ENCODE measurements around the gene TTLL11. TPM values are rescaled to one million over a fixed set of nuclear protein-coding genes. Genes with fewer than 3 reads are reported as not detected.

The TTLL11 gene
- total and polyA plus RNA-seq, 2 experiments from 2014 or later = 0.57 to 1.4 TPM

- TF ChIP-seq, protein P1, sequence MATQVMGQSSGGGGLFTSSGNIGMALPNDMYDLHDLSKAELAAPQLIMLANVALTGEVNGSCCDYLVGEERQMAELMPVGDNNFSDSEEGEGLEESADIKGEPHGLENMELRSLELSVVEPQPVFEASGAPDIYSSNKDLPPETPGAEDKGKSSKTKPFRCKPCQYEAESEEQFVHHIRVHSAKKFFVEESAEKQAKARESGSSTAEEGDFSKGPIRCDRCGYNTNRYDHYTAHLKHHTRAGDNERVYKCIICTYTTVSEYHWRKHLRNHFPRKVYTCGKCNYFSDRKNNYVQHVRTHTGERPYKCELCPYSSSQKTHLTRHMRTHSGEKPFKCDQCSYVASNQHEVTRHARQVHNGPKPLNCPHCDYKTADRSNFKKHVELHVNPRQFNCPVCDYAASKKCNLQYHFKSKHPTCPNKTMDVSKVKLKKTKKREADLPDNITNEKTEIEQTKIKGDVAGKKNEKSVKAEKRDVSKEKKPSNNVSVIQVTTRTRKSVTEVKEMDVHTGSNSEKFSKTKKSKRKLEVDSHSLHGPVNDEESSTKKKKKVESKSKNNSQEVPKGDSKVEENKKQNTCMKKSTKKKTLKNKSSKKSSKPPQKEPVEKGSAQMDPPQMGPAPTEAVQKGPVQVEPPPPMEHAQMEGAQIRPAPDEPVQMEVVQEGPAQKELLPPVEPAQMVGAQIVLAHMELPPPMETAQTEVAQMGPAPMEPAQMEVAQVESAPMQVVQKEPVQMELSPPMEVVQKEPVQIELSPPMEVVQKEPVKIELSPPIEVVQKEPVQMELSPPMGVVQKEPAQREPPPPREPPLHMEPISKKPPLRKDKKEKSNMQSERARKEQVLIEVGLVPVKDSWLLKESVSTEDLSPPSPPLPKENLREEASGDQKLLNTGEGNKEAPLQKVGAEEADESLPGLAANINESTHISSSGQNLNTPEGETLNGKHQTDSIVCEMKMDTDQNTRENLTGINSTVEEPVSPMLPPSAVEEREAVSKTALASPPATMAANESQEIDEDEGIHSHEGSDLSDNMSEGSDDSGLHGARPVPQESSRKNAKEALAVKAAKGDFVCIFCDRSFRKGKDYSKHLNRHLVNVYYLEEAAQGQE (IDR thresholded peaks at IDR 0.05; ENCODE audit: unreplicated experiment) = no peak
- TF ChIP-seq JUNB (IDR thresholded peaks at IDR 0.05; ENCODE audit: unreplicated experiment) (no peak), STAT1 (IDR thresholded peaks at IDR 0.05; ENCODE audit: unreplicated experiment) (no peak)
These were observed 261.2 kb downstream of the TTLL11 start (continued) for GRCh38 chr9:121831869-121832268.

- no peaks in the 10 kb centered on the region for H3K36me3 ChIP-seq (ENCODE audit: insufficient read depth)
- H3K9me2 ChIP-seq (ENCODE audit: insufficient read depth) = no peaks in the 10 kb centered on the region
- H4K20me1 ChIP-seq (replicated peaks; ENCODE audit: insufficient read depth) = no peaks in the 10 kb centered on the region
- H3K4me3 Mint-ChIP-seq = no peak overlapping the region
- DNase-seq (ENCODE audit: low spot score) (no peak), ATAC-seq (no peak)
- H3K79me2 ChIP-seq (replicated peaks; ENCODE audit: insufficient read depth) = no peaks in the 10 kb centered on the region
- no peak overlapping the region for H2AFZ ChIP-seq
- peaks cover 5% of the 10 kb centered on the region for H3K27me3 Mint-ChIP-seq (ENCODE audit: insufficient read depth, low read depth, poor library complexity)
- no peaks in the 10 kb centered on the region for H3K36me3 Mint-ChIP-seq (ENCODE audit: low read depth)
- peaks cover 2% of the 10 kb centered on the region; the same call in 1 of the 2 replicates for H3K4me1 ChIP-seq (ENCODE audit: insufficient read depth)
- H3K9me3 Mint-ChIP-seq = no peaks in the 10 kb centered on the region
- H3K4me3 ChIP-seq = no peak overlapping the region
- no peak overlapping the region for H3K4me2 ChIP-seq
- no peaks in the 10 kb centered on the region for H3K27me3 ChIP-seq (ENCODE audit: insufficient read depth)
- peaks cover 3% of the 10 kb centered on the region for H3K4me1 Mint-ChIP-seq
- H3K27ac ChIP-seq (ENCODE audit: low read depth) = no peak overlapping the region
- no peak overlapping the region for H3K27ac Mint-ChIP-seq
- peaks cover 1% of the 10 kb centered on the region; the same call in 1 of the 2 replicates for H3F3A ChIP-seq (replicated peaks; ENCODE audit: low read depth)
- no peak for TF ChIP-seq ZNF114 (CRISPR knock-in tag; IDR thresholded peaks at IDR 0.05)
- no peak for TF ChIP-seq STAT1 (IDR thresholded peaks at IDR 0.05; ENCODE audit: unreplicated experiment)
- TF ChIP-seq NANOG (IDR thresholded peaks at IDR 0.05; ENCODE audit: borderline replicate concordance) = no peak
- no peak for TF ChIP-seq CTCF (conservative IDR thresholded peaks at IDR 0.05; ENCODE audit: low read depth in 2 of 2)
- no peak for TF ChIP-seq ZNF462 (CRISPR knock-in tag; IDR thresholded peaks at IDR 0.05)
- TF ChIP-seq POLR2AphosphoS5 (IDR thresholded peaks at IDR 0.05; ENCODE audit: low read depth) = no peak
- TF ChIP-seq, protein P1 (IDR thresholded peaks at IDR 0.05; ENCODE audit: unreplicated experiment) = no peak
- no peak for TF ChIP-seq EZH2 (IDR thresholded peaks at IDR 0.05; ENCODE audit: low read depth, unreplicated experiment)
These were observed 262.5 kb downstream of the TTLL11 start for GRCh38 chr9:121830441-121831140.
